Measurements from ENCODE around the gene FLT1. TPM values are rescaled to one million over a fixed set of nuclear protein-coding genes. Genes with fewer than 3 reads are reported as not detected.

Gene FLT1
- total RNA-seq, 1 experiment from 2014 or later, result not detected

- DNase-seq, result no peak
- peaks cover 78% of the 10 kb centered on the region for H3K27me3 ChIP-seq (ENCODE audit: insufficient read depth, low read depth)
- H3K27ac ChIP-seq, result no peak overlapping the region
- intact Hi-C loops (cut with micrococcal nuclease; ENCODE audit: unreplicated experiment), result no loop called here
- CTCF ChIA-PET, result no interaction called here
- H2AFZ ChIP-seq, result no peak overlapping the region
- H4K20me1 ChIP-seq (ENCODE audit: insufficient read depth), result no peaks in the 10 kb centered on the region
- H3K9me2 ChIP-seq (ENCODE audit: insufficient read depth), result no peaks in the 10 kb centered on the region
- H3K9me3 ChIP-seq (ENCODE audit: insufficient read depth, low read depth), result no peaks in the 10 kb centered on the region
- TF ChIP-seq EZH2 (IDR thresholded peaks at IDR 0.05; ENCODE audit: low read depth) (no peak), CTCF (conservative IDR thresholded peaks at IDR 0.05) (no peak)
- POLR2A ChIA-PET (ENCODE audit: unreplicated experiment), result no interaction called here
- no peaks in the 10 kb centered on the region for H3K79me2 ChIP-seq (ENCODE audit: low read depth)
- no peak overlapping the region for H3K4me3 ChIP-seq
- no peak overlapping the region for H3K4me2 ChIP-seq
- no peaks in the 10 kb centered on the region for H3K4me1 ChIP-seq (replicated peaks; ENCODE audit: insufficient read depth)
- H3K36me3 ChIP-seq (ENCODE audit: low read depth), result no peaks in the 10 kb centered on the region
- no peaks in the 10 kb centered on the region for H3F3A ChIP-seq (ENCODE audit: insufficient read depth, low read depth)
- BruUV-seq (replicated peaks), result no TSS peak
Measured at GRCh38 chr13:28392896-28393505, 101.9 kb downstream of the FLT1 start.

GRCh38 chr13:28392428-28392827 lies 102.5 kb downstream of the FLT1 start:
- Histone ChIP-seq H3K4me2 (no peak overlapping the region), H3K9me2 (ENCODE audit: insufficient read depth) (no peaks in the 10 kb centered on the region), H2AFZ (no peak overlapping the region), H3K27ac (no peak overlapping the region), H3K4me3 (no peak overlapping the region), H3F3A (ENCODE audit: insufficient read depth, low read depth) (no peaks in the 10 kb centered on the region), H3K4me1 (replicated peaks; ENCODE audit: insufficient read depth) (no peaks in the 10 kb centered on the region), H4K20me1 (ENCODE audit: insufficient read depth) (no peaks in the 10 kb centered on the region), H3K79me2 (ENCODE audit: low read depth) (no peaks in the 10 kb centered on the region), H3K27me3 (ENCODE audit: insufficient read depth, low read depth) (peaks cover 80% of the 10 kb centered on the region), H3K9me3 (ENCODE audit: insufficient read depth, low read depth) (no peaks in the 10 kb centered on the region), H3K36me3 (ENCODE audit: low read depth) (no peaks in the 10 kb centered on the region)
- TF ChIP-seq CTCF (conservative IDR thresholded peaks at IDR 0.05) (no peak), EZH2 (IDR thresholded peaks at IDR 0.05; ENCODE audit: low read depth) (no peak)
- no peak for DNase-seq
- BruUV-seq (replicated peaks), result no TSS peak
- intact Hi-C loops (cut with micrococcal nuclease; ENCODE audit: unreplicated experiment), result no loop called here
- ChIA-PET POLR2A (ENCODE audit: unreplicated experiment) (no interaction called here), CTCF (no interaction called here)

- H3F3A ChIP-seq (ENCODE audit: insufficient read depth, low read depth), result no peaks in the 10 kb centered on the region
- H3K79me2 ChIP-seq (ENCODE audit: low read depth), result no peaks in the 10 kb centered on the region
- peaks cover 94% of the 10 kb centered on the region for H3K27me3 ChIP-seq (ENCODE audit: insufficient read depth, low read depth)
- no peaks in the 10 kb centered on the region for H4K20me1 ChIP-seq (ENCODE audit: insufficient read depth)
- H3K9me3 ChIP-seq (ENCODE audit: insufficient read depth, low read depth), result no peaks in the 10 kb centered on the region
- no peak overlapping the region for H2AFZ ChIP-seq
- intact Hi-C loops (cut with micrococcal nuclease; ENCODE audit: unreplicated experiment), result no loop called here
- no peak overlapping the region for H3K27ac ChIP-seq
- DNase-seq, result no peak
- BruUV-seq (replicated peaks), result no TSS peak
- CTCF ChIA-PET, result no interaction called here
- no peak overlapping the region for H3K4me2 ChIP-seq
- TF ChIP-seq CTCF (conservative IDR thresholded peaks at IDR 0.05) (no peak), EZH2 (IDR thresholded peaks at IDR 0.05; ENCODE audit: low read depth) (no peak)
- H3K4me1 ChIP-seq (replicated peaks; ENCODE audit: insufficient read depth), result no peaks in the 10 kb centered on the region
- H3K9me2 ChIP-seq (ENCODE audit: insufficient read depth), result no peaks in the 10 kb centered on the region
- POLR2A ChIA-PET (ENCODE audit: unreplicated experiment), result no interaction called here
- no peak overlapping the region for H3K4me3 ChIP-seq
- no peaks in the 10 kb centered on the region for H3K36me3 ChIP-seq (ENCODE audit: low read depth)
Measured at GRCh38 chr13:28387740-28388501, 107.0 kb downstream of the FLT1 start.
